HL-60/S4 (cell line): ENCODE measurements around the gene KCNA10.

ENCODE experiments used
- in situ Hi-C: fragments of 300-500 bp; cut with MboI; formaldehyde crosslinking; loops from 2 replicates; pipeline ENCODE4 v1.14.3; 2022; ENCODE audit warnings: low sequenced_read_pairs

Gene KCNA10

DNA sequence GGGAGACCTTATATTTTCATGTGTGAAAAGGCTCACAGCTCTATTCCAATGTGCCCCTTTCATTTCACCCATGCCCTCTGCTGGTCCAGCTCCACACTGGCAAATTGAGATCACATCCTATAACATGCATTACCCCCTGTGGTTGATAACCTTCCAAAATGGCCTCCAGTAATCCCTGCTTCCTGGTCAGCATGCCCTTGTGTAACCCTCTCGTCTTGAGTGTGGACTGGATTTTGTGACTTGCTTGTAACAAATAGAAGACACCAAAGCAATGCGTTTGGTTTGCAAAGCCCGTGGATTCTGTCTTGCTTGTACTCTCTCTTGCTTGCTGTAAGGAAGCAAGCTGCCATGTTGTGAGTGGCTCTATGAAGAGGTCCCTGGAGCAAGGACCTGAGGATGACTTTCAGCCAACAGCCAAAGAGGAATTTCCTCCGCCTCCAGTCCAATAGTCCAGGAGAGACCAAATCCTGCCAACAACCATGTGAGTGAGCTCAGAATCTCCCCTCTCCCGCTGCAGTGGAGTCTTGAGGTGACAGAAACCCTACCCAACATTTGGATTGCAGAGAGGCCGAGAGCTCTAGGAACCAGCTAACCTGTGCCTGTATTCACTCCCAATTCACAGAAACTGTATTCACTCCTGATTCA, 17.4 kb downstream of the KCNA10 start:
- in situ Hi-C loops, result no loop called here

DNA sequence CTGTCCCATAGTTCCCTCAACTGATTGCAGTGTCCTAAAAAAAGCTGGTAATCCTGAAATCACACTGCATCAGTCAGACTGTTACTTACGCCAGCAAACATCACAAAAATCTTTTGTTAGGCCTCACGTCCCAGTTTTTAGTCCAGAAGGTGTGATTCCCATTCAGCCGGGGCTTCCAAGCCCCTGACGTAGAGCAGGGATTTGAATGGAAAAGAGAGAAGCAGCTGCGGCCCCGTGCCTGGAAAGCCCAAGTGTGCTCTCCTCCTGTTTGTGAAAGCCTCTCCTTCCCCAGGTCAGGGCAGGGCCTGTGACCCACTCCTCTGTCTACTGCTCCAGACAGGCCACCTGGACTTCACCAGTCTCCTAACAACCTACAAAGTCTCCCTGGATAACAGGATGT, 20.7 kb downstream of the KCNA10 start:
- in situ Hi-C loops, result no loop called here

DNA sequence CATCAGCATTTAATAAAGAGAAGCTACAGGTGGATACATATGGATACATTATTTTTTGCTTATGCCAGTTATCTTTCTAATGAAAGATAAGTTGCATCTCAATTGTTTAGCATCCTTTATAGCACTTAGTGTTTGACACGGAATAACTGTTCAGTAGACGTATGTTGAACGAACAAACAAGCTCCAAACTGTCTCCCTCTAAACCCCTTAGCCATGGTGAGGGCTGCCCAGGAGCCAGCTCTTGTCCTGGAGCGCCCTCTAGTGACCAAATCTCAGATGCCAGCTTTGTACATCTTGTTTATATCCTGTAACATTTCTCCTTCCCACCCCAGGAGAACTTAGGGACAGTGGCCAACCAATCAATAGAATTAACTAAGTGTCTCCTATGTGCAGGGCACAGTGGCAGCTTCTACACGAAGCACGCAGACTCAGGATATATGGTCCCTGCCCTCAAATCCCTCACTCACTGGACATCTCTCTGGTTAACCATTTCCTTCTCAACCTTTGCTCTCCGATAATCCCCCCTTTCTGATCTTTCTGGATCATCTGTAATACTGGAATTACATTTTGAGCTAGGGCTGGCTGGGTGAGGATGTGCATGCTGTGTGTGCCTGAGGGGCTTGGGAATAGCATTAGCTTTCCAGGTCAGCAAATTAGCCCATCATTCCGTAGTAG, 22.9 kb downstream of the KCNA10 start:
- in situ Hi-C loops, result no loop called here

DNA sequence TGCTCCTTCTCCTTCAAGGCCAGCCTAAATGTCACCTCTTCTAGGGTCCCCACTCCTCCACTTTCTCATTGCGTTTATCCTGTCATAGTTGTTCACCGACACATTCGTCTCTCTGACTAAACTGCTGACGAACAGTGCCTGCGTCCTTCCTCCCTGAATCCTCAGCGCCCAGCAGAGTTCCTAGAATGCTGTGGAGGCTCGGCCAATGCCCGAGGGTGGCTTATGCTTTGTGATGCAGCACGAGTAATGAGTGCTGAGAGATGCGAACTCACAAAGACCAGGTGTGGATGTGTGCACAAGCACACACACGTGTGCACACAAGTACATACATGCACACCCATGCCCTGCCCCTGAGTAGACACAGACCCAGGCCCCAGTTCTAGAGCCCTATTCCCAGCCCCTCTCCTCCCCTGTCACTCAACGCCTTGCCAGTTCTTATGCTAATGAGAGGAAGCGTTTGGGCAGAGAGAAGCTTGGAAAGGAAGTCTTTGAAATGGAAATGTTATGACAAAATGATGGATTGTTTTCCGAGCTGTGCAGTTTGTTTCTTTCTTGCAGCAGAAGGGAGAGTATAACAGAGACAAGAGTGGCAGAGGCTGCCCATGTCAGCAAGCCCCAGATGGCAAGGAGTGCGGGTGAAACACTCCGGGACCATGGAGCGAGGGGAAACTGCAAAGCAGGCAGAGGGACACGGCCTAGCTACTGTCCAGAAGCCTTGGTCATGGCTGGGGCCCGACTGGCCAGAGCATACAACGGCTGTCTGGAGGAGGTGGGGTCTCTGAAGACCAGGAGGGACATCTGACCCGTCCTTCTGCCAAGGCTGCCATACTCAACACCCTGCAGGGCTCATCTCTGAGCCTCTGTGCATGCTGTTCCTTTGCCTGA, 24.2 kb downstream of the KCNA10 start:
- in situ Hi-C loops, result no loop called here

DNA sequence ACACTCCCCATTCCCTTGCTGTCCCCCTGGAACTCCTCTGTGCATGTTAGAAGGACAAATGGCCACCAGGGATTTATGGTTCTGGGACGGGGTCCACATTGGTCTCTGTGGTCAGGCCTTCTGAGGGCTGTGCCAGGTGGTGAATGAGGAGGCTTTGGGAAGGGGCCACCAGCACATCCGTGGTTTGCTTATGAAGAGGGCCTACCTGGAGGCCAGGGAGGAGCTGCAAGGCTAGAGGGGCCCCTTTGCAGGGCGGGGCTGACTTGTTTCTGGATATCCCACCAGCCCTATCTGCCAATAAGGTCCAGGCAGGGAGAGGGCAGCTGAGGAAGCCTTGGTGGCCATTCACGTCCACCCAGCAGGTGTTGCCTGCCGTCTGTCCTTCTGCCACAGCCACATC, 24.9 kb downstream of the KCNA10 start:
- in situ Hi-C loops, result no loop called here

DNA sequence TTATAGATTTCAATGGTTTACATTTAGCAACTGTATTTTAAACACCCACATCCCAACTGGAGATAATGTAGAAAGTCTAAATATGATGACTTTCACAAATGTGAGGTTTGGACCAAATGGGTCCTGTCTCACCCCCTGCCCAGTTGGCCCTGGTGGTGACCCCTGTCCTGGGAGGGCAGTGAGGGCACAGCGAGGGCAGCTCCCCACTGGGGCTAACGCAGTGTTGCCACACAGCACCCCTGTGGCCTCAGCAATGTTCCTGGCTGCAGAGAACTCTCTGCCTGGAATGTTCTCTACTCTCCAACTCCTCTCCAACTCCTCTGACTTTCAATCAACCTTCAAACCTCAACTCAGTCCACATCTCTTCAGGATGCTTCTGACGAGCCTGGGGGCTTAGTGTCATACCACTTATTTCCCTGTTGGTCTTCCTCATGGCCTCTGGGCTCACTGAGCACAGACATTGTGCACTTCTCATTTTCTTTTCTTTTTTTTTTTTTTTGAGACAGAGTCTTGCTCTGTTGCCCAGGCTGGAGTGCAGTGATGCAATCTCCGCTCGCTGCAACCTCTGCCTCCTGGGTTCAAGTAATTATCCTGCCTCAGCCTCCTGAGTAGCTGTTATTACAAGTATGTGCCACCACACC, 25.8 kb downstream of the KCNA10 start:
- in situ Hi-C loops, result no loop called here

DNA sequence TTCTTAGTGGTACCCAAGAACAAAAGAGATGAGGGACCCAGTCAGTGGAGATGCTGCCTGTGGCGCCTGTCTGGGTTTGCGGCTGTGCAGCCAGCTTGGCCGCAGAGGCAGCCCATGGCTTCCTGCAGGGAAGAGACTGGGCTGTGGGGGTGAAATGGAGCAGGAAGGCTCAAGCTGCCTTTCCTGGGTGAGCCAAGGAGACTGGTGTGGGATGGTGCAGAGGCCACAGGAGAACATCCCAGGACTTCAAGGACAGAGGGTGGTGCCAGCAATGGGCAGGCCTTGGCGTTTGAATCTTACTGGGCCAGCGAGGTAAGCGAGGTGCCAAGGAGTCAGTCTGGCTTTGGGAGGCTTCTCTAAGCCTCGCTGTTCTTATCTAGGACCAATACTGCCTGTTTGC, 26.4 kb downstream of the KCNA10 start:
- in situ Hi-C loops, result no loop called here

DNA sequence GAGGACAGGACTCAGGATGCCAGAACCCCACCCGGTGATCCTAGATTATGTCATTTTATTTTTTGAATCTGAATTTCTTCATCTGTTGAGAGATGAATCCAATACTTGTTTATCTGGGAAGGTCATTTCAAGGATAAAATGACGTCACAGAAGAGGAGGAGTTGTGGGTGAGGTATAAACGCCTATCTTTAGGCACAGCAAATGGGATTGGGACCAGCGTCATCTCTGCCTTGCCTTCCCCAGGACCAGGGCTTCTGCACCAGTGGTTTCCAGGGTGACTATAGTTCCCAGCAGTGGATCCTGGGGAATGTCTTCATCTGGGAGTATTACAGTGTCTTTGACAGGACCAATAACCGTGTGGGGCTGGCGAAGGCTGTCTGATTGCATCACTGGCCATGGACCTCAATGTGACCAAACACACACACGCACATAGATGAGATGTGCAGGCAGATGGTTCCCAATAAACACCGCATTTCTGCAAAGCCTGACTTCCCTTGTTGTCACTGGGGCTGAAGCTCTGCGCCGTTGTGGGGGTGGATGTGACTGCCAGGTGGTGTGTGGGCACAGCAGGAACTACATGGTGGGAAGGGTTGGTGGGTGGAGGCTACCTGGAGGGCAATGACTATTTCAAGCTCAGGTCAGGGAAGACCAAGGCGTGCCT, 28.1 kb downstream of the KCNA10 start:
- in situ Hi-C loops, result no loop called here

DNA sequence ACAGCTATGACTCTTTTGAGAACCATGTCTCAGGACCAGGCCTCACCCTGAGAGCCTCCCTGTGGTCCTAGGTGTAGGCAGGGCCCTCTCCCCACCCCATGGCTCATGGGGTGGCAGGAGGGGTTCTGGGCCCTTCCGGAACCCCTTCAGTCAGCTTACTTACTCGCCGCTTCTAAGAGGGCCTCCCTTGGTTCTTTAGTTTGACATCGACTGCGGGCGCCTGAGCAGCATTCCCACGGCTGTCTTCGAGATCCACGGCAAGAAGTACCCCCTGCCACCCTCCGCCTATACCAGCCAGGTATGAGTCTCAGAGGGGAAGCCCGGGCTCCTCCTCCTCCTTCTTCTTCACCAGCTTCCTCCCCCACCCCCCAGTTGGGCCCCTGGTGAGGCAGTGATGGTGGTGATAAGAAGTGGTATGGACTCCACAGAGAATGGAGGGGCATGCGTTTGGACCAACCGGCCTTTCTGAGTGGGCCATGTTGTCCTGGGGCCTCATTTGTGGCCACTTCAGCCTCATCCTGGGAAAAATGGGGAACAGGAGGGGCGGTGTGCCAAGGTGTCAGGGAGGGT, 28.9 kb downstream of the KCNA10 start:
- in situ Hi-C loops, result no loop called here

DNA sequence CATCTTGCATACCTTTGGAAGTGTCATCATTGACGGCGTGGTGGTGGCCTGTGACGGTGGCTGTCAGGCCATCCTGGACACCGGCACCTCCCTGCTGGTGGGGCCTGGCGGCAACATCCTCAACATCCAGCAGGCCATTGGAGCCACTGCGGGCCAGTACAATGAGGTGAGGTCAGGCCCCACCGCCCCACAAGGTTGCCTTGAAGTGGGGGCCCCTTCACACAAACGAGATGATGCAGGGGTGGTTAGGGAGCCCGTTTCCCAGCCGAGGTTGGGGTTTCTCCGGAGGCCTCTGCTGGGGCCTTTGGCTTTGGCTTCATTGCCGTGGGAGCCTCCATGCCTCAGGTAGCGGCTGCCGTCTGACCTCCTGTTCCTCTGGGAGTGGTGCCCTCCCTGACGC, 29.6 kb downstream of the KCNA10 start:
- in situ Hi-C loops, result no loop called here

DNA sequence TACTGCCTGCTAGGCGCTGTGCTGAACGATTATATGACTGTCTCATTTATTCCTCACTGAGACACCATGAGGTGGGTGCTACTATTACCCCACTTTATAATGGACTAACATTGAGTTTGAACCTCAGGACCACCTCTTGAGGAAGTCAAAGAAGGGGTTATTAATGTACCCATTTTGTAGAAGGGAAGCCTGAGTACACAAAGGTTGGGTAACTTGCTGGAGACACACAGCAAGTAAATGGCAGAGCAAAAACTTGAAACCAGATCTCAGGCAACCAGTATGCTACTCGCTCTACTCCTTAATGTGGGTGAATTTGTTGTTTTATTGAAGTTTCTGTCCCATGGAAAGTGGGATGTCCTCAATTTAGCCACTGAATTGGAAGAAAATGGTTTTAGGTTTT, 30.1 kb downstream of the KCNA10 start:
- in situ Hi-C loops, result no loop called here

DNA sequence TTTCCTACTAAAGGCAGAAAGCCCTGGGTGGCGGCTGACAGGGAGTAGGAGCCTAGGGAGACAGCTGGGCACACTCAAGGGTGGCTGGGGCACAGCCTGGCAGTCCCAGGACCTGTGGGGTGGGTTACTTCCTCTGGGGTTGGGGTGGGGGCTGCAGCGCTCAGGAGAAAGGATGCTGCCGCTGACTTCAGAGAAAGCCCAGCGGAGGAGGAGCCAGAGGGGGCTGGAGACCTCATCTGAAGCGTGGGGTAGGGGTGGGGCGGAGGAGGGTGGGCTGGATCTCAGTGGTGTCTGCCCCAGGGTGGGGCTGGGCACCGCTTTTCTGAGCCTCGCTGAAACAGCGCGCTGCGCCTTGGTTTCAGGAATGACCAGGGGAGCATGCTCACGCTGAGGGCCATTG, 30.8 kb downstream of the KCNA10 start:
- in situ Hi-C loops, result no loop called here

DNA sequence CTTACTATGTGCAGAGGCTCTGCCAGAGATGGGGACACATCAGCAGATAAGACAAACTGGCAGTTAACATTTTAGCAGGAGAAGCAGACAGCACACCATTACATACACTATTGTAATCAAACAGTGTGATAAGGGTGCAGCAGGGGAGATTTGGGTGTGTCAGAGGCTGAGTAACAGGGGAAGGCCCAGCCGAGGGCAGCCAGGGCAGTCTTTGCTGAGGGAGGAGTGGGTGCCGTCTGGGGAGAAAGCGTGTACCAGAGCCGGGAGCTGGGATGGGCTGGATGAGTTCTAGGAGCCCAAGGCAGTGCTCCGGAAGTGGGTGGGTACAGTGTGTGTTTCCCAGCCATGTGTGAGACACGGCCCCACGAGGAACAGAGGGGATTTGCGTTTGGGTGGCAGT, 31.2 kb downstream of the KCNA10 start:
- in situ Hi-C loops, result no loop called here

DNA sequence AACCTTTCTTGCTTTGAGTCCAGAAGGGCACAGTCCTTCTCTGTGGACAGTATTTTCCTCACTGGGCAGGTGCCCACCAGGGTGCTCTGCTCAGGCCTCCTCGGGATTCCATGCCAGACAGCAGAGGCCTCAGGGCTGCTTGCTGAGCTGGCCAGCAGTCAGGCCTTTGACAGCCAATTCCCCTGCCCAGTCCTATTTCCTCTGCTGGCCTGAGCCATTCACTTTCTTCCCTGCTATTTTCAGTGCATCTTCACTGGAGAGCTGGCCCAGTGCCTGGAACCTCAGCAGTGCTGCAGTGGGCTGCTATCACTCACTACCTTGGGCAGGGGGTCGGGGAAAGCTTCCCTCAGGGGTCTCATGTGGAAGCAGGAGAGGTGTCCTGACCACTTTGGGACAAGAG, 33.2 kb downstream of the KCNA10 start:
- in situ Hi-C loops, result no loop called here

DNA sequence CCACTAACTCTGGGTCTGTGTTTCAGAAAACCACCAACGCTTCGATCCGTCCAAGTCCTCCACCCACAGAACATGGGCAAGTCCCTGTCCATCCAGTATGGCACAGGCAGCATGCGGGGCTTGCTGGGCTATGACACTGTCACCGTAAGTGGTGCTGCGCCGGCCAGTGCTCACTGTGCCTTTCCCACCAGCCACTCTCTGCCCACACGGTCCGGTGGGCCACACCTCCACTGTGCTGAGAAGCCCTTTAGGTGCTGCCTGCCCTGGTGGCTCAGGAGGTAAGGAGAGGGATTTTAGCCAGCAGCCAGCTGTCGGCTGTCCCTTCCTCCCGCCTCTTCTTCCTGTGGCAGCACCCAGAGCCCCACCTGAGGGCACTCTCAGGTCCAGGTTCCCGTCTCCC, 34.2 kb downstream of the KCNA10 start:
- in situ Hi-C loops, result no loop called here

DNA sequence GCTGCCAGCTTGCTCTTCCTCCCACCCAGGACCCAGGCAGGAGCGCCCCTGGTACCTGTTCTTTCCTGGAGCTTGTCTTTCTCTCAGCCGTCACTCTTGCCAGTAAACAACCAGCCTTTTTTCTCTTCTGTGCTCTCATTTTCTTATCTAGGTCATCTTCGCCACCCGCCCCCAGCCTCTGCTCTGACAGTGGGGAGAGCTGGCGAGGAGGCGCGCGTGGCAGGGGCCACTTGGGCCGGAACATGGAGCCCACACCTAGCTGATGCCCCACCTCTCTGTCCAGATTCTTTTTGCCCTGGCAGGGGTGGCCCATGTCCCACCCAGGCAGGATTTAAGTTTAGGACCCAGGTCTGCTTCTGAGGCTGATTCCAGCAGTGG, 35.7 kb downstream of the KCNA10 start:
- in situ Hi-C loops, result no loop called here

DNA sequence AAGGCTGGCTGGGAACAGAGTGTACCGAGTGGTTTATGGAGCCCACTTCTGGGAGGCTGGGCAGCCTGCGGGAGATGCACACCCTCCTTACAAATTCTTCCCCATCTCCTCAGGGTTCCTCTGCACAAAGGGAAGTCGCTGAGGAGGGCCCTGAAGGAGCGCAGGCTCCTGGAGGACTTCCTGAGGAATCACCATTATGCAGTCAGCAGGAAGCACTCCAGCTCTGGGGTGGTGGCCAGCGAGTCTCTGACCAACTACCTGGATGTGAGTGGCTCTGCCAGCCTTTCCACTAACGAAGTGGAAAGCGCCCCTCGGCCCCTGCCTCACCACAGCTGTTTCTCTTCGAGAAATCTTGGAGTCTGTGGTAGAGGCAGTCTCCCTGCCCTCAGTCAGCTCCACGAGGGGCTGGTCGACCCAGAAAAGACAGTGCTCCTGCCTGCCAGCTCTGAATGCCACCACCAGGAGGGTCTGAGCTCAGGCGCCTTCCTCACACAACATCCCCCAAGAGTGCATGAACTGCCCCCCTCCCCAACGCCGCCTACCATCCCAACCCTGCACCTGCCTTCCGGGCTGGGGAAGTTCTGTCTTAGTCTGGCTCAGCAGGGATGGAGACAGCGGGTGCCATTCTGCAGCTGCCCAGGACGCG, 36.2 kb downstream of the KCNA10 start:
- in situ Hi-C loops, result no loop called here

DNA sequence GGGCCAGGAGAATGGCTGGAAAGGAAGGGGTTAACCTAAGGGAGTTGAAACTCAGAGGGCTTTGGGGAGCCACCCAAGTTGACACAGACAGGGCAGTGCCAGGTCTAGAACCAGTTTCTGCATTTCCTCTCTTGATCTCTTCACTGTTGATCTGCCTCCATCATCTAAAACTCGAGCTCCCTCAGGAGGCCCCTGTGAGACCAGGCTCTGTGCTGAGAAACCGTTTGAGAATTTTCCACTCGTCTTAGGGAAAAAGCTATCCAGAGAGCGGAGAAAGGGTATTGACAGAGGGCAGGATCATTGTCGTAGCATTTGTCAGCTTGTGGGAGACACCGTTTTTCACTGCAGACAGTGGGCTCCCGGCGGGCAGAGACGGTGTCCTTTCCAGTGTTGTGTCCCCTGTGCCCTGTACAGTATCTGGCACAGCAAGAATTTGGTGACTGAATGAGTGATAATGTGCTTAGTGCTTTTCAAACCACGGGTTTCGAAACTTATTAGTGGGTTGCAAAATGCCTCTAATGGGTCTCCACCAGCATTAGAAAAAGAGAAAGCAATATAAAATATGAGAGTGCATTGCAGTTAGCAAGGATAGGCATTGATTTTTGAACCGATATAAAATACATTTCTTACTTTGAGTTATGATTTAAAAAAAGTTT, 36.9 kb downstream of the KCNA10 start:
- in situ Hi-C loops, result no loop called here

DNA sequence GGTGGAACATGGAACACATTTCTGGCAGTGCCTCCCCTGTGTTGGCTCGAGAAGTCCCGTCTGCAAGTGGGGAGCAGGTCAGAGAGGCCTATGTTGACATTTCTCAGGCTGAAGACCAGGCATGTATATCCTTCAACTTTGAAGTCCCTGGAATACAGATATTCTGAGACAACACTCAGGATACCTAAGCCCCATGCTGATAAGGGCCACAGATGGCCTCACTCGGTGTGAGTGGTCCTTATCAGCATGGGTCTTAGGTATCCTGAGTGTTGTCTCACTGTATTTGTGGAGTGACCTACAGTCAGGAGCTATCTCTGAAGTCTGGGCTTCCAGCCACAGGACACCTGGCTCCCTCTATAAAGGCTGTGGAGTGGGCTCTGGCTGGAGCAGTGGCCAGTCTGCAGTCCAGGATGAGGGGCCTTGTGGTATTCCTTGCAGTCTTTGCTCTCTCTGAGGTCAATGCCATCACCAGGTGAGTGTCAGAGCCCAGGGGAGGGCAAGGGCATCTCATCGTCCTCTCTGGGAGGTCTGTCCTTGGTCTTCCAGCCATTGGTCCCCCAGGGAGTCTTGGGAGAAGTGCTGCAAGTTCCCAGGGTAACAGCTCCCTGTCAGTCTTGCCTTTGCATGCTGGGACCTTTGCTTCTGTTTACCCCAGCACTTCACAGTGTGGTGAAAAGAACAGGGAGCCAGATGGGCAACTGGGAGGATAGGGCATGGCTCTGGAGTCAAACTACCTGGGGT, 38.4 kb downstream of the KCNA10 start:
- in situ Hi-C loops, result no loop called here
